ENCODE measurements around the gene CCDC167. TPM values are rescaled to one million over a fixed set of nuclear protein-coding genes. Genes with fewer than 3 reads are reported as not detected.

CCDC167 gene
- total RNA-seq, 1 donor from 2014 or later: 72.1 TPM

DNA sequence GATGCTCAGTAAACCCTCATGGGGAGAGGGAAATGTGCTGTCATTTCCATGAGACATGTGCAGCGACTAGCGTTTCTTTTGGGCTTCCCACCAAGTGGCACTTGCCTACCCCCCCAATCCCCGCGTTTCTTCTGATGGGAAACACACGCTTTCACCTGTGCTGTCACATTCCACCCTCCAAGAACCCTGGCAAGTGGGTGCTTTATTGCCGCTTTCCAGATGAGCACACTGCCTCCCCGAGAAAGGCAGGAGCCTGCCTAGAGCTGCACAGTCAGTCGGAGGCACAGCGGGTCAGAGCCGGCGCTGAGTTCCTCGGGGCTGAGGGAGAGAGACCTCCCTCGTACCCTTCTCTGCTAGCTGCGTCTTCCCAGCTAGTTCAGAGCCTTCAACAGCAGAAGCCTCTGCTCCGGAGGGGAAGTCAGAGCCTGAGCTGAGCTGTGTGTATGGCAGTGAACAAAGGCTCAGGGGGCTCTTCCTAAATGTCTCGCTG, 12.3 kb upstream of the CCDC167 start:
- intact Hi-C loops (cut with micrococcal nuclease): no loop called here

- intact Hi-C loops (cut with micrococcal nuclease): no loop called here
Measured at GRCh38 chr6:37511201-37511600, 11.5 kb upstream of the CCDC167 start.

DNA sequence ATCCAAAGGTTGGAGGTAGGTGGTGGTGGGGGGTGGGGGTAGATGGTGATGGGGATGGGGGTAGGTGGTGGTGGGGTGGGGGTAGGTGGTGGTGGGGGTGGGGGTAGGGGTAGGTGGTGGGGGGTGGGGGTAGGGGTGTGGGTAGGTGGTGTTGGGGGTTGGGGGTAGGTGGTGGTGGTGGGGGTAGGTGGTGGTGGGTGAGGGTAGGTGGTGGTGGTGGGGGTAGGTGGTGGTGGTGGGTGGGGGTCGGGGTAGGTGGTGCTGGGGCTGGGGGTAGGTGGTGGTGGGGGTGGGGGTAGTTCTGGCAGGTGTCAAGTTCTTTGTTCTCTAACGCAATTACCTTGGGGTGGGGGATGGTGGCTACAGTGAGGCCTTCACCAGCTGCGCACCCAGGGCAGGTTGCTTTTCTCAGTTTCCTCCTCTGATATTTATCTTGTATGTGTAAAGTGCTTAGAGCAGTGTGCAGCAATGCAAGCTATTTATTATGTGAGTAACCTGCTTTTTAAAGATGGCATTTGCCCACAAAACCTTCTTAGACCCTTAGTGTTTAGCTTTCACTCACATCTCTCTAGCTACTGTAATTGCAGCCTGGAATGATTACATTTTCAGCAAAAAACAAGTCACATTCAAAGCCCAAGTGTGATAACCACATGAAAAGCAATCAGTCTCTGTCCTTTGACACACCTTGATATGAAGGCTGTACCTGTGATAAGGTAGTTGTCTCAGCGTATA, 8.2 kb upstream of the CCDC167 start:
- intact Hi-C loops (cut with micrococcal nuclease): no loop called here

- intact Hi-C loops (cut with micrococcal nuclease): no loop called here
Measured at GRCh38 chr6:37507077-37507476, 7.4 kb upstream of the CCDC167 start.

DNA sequence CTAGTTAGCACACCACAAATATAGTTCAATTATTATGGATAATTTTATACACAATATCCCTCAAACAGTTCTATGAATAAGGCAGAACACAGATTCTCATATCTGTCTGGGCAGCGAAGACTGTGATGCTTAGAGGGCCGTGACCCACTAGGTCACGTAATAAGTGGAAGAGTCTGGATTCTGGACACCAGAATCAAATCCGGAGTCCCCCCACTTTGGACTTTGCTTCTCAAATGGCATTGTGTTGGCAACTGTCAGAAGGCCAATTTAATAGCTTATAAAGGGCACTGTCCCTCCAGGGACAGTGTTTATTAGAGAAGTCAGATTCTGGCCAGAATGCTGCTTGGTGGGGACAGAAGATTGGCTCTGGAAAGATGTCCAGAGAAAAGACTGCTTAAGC, 6.8 kb upstream of the CCDC167 start:
- intact Hi-C loops (cut with micrococcal nuclease): no loop called here

DNA sequence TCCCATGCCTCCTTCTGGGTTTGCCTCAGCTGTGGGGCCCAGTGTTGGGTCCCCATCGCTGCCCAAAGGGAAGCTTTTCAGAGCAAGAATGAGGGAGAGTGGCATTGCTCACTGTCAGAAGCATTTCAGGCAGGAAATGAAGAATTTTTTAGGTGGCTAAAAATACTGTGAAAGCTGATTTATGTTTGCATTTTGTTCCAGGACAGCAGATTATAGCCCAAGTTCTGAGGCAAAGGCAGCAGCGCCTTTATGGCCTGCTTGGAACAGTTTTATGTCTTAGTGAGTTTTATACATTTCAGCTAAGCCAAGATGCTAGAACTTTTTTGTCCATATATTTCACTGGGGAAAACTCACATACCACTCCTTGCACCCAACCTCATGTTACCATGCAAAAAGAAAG, 4.3 kb upstream of the CCDC167 start:
- intact Hi-C loops (cut with micrococcal nuclease): no loop called here

DNA sequence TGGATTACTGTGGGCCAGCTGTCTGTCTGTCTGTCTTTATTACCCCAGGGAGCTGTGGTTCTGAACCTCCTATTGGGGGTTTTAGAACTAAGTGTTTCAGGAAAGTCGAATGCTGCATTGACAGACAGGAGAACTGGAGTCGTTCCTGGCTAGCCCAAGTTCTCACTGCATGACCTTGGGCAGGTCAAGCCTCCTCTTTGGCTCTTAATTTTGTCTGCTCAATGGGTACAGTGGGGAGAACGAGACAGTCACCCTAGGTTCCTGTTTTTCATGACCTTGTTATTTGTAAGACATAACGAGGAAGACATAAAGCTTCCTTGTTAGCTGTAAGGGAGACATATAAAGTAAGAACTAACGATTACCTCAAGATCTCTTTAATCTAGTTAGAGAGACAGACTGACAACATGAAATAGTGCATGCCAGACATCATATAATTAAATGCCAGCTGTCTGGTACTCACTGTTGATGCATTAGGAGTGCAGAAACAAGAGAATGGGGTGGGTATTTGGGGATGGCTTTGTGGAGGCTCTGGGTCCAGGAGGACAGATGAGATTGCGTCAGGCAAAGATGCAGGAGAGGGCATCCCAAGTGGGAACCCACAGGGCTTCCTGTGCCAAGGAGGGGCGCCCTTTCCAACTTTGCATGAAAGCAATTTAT, 3.7 kb upstream of the CCDC167 start:
- intact Hi-C loops (cut with micrococcal nuclease): no loop called here

GRCh38 chr6:37502703-37503291, 3.1 kb upstream of the CCDC167 start:
- intact Hi-C loops (cut with micrococcal nuclease): loop anchor here (1.0 kb wide), 2 partner anchors 14 to 18 kb away; no protein-coding TSS in a partner anchor

DNA sequence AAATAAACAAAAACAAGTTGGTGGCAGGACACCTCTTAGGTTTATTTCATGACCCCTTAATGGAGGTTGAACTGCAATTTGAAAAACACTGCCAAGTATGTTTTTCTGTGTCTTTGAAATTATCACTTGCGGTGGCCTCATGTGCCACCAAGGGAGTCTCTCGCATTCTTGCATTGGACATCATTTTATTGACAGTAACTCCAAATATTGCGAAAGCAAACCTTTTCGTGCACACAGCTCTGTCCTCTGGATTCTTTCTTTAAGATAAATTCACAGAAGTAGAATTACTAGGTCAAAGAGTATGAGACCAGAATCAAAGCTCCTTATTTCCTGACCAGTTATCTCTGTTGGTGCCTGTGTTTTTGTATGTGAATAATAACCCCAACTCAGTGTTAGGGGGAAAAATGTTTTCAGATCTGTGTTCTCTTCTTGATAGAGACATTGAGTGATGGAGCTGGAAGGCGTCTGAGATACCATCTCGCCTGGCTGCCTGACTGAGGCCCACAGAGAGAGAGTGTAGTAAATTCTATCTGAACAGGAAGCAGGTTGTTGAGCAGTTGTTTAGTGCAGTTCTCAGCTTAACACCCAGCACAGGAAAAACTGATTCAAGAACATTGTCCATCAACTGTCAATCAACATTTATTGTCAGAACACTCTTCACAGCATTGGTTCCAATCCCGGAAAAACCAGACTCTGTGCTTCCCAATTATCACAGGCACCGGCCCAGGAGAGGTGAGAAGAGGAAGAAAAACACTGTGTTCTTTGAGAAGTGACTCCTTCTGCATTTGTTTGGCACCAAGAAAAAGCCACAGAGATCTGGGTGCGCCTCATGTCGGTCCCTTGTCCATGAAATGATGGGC, 2.2 kb upstream of the CCDC167 start:
- intact Hi-C loops (cut with micrococcal nuclease): loop anchor here (1.0 kb wide), 2 partner anchors 14 to 18 kb away; no protein-coding TSS in a partner anchor

- intact Hi-C loops (cut with micrococcal nuclease): loop anchor here (1.0 kb wide), 1 partner anchor 68 kb away; the partner anchor contains the start of gene CMTR1
Measured at GRCh38 chr6:37500904-37501303, 1.2 kb upstream of the CCDC167 start.

DNA sequence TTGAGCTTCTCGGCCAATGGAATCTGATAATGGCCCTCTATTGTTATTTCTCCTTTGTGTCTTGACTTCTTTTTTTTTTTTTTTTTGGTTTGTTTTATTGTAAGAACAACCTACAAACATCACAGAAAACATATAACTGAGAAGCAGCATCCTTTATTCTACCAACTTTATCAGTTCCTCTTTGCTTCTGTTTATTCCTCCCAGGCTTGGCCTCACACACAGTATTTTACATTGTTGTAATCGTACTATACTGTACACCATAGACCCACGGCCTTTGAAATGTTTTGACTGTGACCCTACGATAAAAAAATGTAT, 558 bp upstream of the CCDC167 start:
- intact Hi-C loops (cut with micrococcal nuclease): loop anchor here (1.0 kb wide), 1 partner anchor 67 kb away; the partner anchor contains the start of gene CMTR1

DNA sequence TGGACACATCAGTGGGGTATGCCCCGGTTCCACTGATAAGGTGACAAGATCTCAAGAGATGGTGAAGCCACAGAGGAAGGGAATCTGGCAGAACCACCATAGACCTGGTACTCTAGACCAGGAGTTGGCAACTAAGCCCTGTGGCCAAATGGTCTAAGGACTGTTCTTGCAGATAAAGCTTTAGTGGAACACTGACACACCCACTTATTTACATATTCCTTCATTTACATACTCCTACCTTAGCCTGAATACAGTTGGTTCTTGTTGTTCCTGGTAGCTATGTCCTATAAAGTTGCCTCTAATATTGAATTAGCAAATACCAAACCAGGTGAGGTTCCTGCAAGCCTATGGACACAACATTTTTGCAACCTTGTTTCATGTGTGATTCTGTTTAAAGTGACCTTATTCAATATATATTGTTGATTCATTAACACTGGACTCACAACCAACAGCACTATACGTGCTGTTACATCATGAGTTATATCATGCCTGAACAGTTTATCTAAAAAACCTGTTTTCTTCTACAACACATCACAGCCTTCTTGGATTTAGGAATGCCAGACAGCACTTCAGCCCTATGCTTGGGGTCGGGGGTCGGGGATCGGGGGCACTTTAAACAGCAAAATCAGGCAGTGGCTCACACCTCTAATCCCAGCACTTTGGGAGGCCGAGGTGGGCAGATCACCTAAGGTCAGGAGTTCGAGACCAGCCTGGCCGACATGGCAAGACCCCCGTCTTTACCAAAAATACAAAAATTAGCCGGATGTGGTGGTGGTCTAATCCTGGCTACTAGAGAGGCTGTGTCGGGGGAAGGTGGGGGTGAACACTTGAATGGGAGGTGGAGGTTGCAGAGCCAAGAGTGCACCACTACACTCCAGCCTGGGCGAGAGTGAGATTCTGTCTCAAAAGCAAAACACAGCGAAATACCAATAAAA, 2.5 kb downstream of the CCDC167 start:
- intact Hi-C loops (cut with micrococcal nuclease): loop anchor here (5.0 kb wide), 1 partner anchor 200 kb away; the partner anchor contains the start of gene MDGA1

DNA sequence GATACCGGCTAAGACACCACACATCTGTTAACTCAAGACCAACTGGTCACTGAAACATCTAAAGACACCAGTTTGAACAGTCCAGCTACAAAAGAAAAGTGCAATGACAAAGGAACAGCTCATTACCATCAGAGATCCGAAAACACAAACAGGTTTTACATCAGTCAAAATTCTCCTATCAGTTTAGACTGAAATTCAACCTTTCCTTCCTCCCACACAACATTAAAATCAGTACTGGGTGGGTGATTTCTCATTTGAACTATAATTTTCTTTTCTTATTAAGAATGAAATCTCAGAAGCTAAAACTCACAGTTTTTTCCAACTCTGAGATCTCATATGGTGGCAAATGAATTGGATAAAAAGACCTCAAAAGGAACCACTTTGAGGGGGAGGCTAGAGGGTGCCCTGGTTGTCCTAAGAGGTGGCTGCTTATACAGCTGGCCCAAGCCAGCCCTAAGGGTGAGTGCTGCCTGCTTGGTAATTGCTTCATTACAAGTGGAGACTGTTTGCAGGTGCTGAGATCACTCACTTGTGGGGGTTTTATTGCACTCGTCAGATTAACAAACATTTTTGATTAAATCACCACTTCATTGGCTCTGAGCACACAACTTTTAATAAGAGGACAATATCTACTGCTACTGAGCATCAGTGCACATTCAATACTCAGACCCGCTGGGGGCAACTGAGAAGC, 4.3 kb downstream of the CCDC167 start:
- intact Hi-C loops (cut with micrococcal nuclease): loop anchor here (5.0 kb wide), 1 partner anchor 202 kb away; the partner anchor contains the start of gene MDGA1

- intact Hi-C loops (cut with micrococcal nuclease): no loop called here
Measured at GRCh38 chr6:37493661-37493995, 6.1 kb downstream of the CCDC167 start.

DNA sequence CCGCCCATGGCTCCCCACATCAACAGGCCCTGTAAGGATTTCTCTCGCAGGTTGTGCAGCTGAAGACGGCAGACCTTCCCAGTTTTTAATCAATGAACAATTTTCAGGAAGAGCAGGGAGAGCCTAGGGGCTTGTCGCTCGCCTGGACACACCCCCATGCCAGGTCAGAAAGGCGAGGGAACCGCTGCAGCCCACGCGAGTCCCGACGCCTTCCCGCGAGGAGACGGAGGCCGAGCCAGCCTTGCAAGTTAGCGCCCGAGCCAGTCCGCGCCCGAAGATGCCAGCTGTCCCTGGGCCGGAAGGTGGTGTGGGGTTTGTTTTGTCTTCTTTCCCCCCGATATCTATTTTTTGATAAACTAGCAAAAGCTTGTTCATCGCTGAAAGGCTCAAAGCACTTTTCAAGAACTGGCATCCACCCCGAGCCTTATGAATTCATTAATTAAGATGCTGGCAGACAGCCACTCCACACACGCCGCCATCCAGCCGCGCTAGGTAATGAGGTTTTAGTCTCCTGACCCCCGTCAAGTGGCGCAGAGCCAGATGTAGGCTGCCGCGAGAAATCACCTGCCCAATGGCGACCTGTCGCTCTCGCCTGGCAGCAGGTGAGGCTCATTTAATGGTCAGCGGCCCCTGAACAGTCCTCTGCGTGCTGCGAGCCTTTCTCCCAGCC, 6.6 kb downstream of the CCDC167 start:
- intact Hi-C loops (cut with micrococcal nuclease): no loop called here

- intact Hi-C loops (cut with micrococcal nuclease): no loop called here
Measured at GRCh38 chr6:37492236-37492972, 7.3 kb downstream of the CCDC167 start.

DNA sequence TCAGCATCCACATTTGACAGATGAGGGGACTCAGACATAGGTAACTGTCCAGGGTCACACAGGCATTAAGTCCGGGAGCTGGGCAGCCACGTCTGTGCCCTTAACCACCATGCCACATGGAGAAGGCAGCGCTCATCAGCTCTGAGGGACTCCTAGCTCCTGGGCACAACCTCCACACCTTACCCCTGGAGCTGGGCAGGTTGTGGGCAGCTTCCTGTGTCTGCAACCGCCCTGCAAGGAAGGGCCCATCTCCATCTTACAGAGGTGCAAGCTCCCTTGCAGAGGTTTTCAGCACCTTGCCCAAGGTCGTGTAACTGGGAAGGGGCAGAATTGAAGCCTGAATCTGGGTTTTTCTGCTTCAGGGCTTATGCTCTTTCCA, 7.9 kb downstream of the CCDC167 start:
- intact Hi-C loops (cut with micrococcal nuclease): no loop called here

DNA sequence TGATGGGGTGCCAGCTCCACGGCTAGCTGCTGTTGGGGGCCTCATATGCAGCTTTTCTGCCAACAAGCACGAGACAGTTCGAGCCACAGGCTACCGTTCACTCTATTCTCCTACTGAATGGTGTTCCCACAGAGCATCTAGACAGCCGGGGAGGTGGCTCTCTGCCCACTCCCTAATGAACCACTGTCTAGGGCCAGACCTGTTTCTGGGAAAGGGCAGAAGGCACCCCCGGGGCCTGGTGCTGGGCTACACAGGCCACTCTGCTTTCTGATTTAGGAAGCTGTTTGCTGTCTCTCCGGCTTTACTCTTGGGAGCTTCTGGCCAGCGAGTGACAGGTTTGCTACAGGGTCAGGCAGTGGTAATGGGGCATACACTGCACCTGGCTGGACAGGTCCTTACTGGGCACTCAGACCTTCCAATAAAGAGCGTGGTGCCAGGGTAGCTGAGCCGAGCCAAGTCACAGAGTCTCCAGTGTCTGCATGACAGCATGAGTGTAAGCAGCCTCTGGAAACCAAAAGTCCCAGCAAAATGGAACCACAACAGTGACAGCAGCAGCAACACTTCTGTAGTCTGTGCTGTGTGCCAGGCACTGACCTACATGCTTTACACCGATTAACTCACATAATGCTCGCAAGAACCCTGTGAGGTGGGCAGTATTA, 8.4 kb downstream of the CCDC167 start:
- intact Hi-C loops (cut with micrococcal nuclease): no loop called here
